22Rv1 (cell line): ENCODE data around the gene PRPSAP1.
A peak's percentile ranks its signal among the peaks of the same experiment; 100 is the strongest.

Experiments
- H3K27ac ChIP-seq: fragments of 450-650 bp; 2 replicates; pipeline ENCODE4 v1.5.1; 2017
- ZFX ChIP-seq: fragments of 450-650 bp; IDR thresholded peaks from 2 replicates; pipeline ENCODE4 v1.6.1; 2017; ENCODE audit warnings: antibody characterized with exemption, borderline replicate concordance
- TF ChIP-seq, protein P1 (sequence below): fragments of 450-650 bp; IDR thresholded peaks from 2 replicates; pipeline ENCODE4 v1.5.1; 2017; ENCODE audit warnings: mild to moderate bottlenecking

PRPSAP1 gene

DNA sequence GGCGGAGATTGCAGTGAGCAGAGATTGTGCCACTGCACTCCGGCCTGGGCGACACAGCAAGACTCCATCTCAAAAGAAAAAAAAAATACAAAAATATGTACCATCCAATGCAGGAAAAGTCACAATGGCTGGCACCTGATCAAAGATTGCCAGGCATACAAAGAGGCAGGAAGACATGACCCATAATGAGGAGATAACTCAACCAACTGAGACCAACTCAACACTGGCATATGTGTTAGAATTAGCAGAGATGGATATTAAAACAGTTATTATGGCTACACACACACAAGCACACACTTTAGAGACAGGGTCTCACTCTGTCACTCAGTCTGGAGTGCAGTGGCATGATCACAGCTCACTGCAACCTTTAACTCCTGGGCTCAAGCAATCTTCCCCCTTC is 56.3 kb downstream of the PRPSAP1 start:
- TF ChIP-seq ZFX = no peak
- TF ChIP-seq, protein P1, sequence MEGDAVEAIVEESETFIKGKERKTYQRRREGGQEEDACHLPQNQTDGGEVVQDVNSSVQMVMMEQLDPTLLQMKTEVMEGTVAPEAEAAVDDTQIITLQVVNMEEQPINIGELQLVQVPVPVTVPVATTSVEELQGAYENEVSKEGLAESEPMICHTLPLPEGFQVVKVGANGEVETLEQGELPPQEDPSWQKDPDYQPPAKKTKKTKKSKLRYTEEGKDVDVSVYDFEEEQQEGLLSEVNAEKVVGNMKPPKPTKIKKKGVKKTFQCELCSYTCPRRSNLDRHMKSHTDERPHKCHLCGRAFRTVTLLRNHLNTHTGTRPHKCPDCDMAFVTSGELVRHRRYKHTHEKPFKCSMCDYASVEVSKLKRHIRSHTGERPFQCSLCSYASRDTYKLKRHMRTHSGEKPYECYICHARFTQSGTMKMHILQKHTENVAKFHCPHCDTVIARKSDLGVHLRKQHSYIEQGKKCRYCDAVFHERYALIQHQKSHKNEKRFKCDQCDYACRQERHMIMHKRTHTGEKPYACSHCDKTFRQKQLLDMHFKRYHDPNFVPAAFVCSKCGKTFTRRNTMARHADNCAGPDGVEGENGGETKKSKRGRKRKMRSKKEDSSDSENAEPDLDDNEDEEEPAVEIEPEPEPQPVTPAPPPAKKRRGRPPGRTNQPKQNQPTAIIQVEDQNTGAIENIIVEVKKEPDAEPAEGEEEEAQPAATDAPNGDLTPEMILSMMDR = no peak
- H3K27ac ChIP-seq = no peak overlapping the region

DNA sequence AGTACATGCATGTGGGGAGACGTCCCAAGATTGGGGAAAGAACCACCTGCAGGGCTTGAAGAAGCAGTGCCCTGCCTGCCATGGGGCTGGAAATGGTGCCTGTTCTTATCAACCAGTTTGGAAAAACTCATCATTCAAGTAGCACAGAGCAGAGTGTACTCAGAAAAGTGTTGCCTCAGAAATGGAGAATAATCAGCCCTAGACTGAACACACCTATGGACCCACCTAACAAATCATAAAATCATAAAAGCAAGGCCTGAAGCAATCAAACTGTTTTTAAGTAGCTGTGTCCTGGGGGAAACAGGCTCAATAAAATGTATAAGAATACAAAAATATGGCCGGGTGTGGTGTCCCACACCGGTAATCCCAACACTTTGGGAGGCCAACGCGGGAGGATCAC is 56.8 kb downstream of the PRPSAP1 start:
- TF ChIP-seq, protein P1 = no peak
- no peak overlapping the region for H3K27ac ChIP-seq

DNA sequence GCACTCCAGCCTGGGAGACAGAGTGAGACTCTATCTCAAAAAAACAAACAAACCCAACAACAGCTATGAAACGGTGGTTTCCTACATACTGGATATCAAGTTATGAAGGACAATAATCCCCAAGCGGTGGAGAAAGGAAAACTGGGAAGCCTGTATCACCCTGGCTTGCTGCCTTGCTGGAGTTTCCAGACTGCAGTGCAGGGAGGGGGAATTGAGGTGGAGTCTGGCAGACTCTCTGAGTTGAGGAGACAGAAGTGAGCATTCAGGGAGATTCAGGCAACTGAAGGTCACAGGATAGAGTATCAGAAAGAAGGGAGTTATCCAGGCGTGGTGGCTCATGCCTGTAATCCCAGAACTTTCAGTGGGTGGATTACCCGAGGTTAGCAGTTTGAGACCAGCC is 57.5 kb downstream of the PRPSAP1 start:
- no peak overlapping the region for H3K27ac ChIP-seq
- no peak for TF ChIP-seq ZFX
- TF ChIP-seq, protein P1 = no peak

DNA sequence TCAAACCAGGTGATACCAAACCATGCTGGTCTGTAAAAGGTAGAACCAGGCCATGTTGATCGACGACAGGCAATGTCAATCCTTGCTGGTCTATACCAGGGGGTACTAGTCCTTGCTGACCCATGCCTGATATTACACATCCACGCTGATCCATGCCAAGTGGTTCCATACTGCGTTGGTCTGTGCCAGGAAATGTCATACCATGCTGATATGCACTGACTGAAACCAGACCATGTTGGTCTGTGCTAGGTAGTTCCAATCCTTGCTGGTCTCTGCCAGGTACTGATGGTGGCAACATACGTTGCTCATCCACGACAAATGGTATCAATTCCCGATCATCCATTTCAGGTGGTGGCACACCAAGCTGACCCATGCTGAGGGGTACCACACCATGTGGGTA is 60.6 kb downstream of the PRPSAP1 start:
- H3K27ac ChIP-seq = no peak overlapping the region
- TF ChIP-seq, protein P1 = no peak
- TF ChIP-seq ZFX = no peak

- no peak overlapping the region for H3K27ac ChIP-seq
These were observed 61.1 kb downstream of the PRPSAP1 start for GRCh38 chr17:76292567-76292966.

GRCh38 chr17:76281573-76282371 is 71.9 kb downstream of the PRPSAP1 start:
- H3K27ac ChIP-seq = 0 out of 2 replicates have a peak overlapping the region, but pooled peaks have one; percentile 5
- no peak for TF ChIP-seq ZFX
- TF ChIP-seq, protein P1 = no peak

More at GRCh38 chr17:76292567-76292966, 61.1 kb downstream of the PRPSAP1 start:
- no peak for TF ChIP-seq ZFX
- TF ChIP-seq, protein P1 = no peak

DNA sequence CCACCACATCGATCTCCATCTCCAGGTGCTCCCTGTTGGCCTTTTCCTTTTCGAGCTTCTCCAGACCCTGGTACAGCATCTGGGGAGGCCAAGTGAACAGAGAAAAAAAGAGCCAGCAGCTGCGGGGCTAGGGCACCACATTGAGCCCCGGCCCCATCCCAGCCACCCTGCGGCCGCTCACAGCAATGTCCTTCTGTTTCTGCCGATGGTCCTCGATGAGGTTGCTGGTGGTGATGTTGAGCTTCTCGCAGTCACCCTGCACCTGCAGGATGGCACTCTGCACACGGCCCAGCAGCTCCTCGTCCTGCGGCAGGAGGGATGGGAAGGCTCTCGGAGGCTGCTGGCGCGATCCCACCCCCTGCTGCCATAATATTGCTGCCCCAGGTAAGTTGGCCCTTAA is 73.1 kb downstream of the PRPSAP1 start:
- TF ChIP-seq, protein P1 = no peak
- no peak overlapping the region for H3K27ac ChIP-seq
